ENCODE data around the gene FLII.

GRCh38 chr17:18277076-18277475, 18.5 kb upstream of the FLII start:
- no peak for TF ChIP-seq POLR2A (IDR thresholded peaks at IDR 0.05; ENCODE audit: extremely low read depth, insufficient read length)
- no peak for TF ChIP-seq CTCF (IDR thresholded peaks at IDR 0.05; ENCODE audit: low read depth, low read length)
- no peak for TF ChIP-seq MYC (IDR thresholded peaks at IDR 0.05; ENCODE audit: low read depth, low read length)

All from NB4 (cell line).